TTC549 (cell line): ENCODE data around the gene PTCD1.
"Not testable (repeated sequence)": the region's sequence is repeated elsewhere in the genome, so short reads cannot be mapped to it uniquely, and the experiment has no call there.

Experiments
- FAIRE-seq: peaks from 2 replicates; lab custom pipeline; 2012; peaks lifted over from hg19 to GRCh38; lab: Jason Lieb, UNC

PTCD1 gene

DNA sequence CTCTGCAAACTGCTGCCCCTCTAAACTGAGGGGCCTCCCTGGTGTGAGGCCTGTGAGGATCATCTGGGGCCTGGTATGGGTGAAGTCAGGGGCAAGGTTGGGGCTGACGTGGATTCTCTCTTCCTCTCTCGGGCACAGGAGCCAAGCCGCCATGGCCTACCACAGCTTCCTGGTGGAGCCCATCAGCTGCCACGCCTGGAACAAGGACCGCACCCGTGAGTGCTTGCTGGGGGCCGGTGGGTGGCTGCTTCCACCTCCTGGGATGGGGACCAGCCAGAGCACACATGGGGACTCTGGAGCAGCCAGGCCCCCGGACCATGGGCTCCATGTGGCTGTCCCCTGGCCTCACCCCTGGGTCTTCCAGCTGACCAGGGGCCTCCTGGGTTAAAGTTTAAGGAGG, 53.0 kb downstream of the PTCD1 start:
- no peak for FAIRE-seq

DNA sequence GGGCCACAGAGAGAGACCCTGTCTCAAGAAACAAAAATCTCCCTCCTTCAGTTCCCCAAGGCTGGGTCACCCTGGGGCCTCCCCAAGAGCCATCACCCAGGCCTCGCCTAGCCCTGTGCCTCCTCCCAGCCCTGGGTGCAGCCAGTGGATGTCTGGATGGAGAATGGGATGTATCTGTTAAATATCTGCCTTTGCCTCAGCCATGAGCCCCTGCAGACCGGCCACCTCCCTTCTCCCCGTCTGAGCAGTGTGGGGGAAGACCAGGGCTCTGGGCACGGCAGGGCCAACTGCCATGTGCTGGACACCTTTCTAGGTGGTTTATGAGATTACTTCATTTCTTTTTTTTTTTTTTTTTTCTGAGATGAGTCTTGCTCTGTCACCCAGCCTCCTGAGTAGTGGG, 54.1 kb downstream of the PTCD1 start:
- FAIRE-seq = no peak

DNA sequence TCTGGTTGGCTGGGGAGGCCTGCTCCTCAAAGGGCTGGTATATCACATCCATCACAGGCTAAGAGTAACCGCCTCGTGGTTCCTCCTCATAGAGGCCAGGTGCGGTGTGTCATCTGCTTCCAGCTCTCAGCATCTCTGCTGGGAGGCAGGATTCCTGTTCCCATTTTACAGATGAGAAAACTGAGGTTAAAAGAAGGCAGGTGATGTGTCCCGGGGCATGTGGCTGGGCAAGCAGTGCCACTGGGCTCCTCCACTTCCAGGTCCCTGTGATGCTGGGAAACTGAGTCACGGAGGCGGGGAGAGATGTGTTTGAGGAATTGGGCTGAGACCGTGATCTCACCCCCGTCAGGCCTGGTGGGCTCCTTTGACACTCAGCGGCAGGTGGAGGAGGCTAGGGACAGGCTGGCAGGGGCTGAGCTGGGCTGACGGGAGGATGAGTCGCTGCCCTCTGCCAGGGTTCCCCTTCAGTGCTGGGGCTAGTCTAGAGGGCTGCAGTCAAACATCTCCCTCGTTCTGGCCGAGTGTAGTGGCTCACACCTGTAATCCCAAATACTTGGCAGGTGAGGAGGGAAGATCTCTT, 54.7 kb downstream of the PTCD1 start:
- FAIRE-seq = no peak

DNA sequence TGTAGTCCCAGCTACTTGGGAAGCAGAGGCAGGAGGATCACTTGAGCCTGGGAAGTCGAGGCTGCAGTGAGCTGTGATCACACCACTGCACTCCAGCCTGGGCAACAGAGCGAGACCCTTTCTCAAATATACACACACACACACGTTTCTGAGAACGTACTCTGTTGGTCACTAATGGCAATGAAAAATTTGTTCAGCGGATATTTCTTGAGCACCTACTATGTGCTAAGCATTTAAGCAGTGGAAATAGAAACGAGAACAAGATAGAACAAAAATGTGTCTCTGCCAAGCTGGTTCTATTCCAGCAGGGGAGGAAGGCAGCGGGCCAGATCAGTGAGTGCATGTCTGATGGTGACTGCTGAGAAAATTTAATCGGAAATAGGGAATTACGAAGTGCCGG, 55.4 kb downstream of the PTCD1 start:
- FAIRE-seq = no peak

DNA sequence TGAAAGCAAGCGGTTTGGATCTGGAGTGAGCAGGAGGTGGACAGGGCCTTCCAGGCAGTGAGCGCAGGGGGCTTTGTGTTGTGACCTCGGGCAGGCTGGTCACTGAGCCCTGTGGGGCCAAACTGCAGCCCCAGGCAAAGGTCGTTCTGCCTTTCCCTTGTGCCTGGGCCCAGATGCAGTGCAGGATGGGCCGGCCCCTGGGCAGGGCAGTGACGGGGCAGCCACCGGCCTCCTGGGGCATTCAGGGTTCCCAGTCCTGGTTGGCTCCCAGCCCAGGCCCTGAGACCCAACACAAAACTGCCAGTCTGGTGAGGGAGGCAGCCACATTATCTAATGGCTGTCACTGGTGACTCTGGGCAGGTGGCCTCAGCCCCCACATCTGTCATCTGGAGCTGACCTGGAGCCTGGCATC, 56.9 kb downstream of the PTCD1 start:
- FAIRE-seq = no peak

DNA sequence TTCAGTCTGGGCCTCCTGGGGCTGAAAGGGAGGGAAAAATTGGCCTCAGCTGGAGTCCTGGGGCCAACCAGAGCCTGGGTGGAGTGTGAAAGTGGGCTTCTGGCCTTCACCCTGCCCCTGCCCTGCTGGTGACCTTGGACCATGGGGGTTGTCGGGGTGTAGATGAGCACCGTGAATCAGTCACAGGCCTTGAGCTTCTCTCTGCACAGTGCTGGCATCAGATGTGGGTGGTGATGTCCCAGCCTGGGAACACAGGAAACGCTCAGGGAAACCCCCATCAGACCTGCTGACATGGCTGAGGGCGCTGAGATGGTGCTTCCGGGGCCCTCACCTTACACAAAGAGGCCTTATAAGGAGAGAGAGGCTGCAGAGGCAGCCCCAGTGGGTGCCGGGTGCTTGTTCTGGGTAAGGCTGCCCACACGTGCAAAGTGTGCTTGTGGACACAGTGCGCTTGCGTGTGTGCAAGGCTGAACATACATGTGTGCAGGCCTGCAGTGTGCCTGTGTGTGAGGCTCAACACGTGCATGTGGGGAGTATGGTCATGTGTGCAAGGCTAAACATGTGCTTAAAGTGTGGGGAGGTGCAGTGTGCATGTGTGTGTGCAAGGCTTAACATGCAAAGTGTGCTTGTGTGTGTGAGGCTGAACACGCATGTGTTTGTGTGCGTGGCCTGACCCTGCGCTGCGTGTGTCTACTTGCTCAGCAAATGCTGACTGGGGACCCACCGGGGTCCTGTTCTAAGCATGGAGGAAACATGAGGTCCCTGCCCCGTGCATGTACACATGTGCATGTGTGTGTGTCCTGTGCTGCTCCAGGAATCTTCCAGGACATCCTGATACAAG, 57.6 kb downstream of the PTCD1 start:
- no peak for FAIRE-seq

DNA sequence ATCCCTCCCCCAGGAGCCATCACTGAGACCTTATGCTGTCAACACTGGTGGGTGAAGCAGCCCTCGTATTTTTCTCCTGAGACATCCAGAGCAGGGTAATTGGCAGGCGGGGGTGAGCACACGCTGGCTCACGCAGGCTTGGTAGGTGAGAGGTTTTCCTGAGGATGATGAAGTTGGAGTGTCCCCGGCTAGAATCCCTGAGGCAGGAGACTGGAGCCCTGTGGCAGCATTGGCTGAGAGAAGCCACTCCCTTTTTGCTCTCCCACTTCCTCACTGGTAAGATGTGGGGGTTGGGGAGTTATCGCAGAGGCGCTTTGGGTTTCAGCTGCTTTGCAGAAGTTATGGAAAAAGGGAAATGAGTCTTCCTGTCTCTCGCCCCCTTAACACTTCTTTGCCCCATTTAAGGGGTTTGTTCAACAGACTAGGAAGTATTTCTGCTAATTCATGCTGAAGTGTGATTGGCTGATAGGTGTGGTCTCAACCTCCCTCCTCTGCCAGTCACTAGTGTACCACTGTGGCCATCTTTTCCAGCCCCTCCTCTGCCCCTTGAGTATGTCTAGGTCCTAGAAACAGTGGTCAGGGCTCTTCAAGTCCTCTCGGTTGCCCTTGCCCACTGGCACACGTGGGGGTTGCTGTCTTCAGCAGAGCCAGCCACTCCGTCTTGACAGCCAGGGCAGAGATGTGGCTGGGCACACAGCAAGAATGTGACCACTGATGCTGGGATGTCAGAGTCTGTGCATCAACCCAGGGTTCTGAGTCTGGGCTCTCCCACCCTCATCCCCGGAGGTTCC, 58.4 kb downstream of the PTCD1 start:
- no peak for FAIRE-seq

DNA sequence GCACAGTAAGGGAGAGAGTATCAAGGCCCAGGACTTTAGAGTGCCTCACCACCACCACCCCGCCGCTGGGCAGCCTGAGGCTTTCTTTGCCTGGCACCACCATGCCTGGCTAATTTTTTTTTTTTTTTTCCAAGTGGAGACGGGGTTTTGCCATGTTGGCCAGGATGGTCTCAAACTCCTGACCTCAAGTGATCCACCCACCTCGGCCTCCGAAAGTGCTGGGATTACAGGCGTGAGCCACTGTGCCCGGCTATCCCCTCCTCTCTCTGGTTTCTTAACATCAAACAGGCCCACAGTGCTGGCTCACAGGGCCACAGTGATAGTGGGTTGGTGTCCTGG, 58.9 kb downstream of the PTCD1 start:
- not testable (repeated sequence) for FAIRE-seq

DNA sequence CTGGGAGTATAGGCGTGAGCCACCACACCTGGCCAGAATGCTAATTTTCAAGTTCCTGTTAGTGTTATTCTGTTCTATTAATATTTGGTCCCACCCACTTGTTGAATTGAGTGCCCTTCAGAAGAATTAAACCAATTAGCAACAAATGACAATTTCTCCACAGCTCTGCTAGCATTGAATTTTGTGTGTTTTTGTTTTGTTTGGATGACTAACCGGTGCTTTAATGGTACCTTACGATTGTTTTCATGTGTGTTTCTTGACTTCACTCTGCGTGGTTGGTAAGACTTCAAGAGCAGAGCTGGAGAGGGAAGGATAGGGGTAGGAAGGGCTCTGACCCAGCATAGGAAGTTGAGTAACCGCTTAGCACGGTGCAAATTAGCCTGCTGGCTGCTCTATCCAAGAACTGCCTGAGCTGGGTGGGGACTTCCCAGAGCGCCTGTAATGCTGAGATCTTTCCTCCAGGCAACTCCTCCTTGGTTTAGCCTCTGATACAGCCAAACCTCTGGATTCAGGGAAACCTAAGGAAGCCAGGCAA, 59.5 kb downstream of the PTCD1 start:
- no peak for FAIRE-seq

DNA sequence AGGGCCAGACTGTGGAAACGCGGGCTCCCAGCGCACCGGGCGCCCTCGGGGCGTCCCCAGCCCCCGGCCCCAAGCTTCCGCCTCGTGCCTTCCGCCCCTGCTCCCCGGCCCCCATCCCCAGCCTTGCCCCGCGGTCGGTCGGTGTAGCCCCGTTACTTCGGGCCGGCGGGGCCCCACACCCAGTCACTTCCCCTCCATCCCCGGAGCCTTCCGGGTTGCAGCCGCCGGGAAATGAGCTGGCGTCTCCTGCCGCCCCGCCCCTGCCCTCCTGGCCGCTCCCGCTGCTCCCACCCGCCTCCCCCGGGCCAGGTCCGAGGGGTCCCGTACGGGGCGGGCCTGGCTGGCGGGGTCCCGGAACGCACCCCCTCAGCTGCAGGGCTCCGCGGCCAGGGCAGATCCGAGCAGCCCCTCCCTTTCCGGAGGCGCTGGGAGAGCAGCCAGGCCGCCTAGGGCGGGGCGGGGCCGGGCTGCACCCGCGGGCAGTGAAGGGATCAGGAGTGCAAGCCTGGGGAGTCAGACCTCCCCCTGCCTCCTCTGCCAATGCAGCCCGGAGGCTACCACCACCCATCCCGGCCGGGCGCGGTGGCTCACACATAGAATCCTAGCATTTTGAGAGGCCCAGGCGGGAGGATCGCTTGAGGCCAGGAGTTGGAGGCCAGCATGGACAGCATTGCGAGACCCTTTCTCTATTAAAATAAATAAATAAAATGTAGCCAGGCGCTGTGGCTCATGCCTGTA, 63.4 kb downstream of the PTCD1 start:
- no peak for FAIRE-seq

DNA sequence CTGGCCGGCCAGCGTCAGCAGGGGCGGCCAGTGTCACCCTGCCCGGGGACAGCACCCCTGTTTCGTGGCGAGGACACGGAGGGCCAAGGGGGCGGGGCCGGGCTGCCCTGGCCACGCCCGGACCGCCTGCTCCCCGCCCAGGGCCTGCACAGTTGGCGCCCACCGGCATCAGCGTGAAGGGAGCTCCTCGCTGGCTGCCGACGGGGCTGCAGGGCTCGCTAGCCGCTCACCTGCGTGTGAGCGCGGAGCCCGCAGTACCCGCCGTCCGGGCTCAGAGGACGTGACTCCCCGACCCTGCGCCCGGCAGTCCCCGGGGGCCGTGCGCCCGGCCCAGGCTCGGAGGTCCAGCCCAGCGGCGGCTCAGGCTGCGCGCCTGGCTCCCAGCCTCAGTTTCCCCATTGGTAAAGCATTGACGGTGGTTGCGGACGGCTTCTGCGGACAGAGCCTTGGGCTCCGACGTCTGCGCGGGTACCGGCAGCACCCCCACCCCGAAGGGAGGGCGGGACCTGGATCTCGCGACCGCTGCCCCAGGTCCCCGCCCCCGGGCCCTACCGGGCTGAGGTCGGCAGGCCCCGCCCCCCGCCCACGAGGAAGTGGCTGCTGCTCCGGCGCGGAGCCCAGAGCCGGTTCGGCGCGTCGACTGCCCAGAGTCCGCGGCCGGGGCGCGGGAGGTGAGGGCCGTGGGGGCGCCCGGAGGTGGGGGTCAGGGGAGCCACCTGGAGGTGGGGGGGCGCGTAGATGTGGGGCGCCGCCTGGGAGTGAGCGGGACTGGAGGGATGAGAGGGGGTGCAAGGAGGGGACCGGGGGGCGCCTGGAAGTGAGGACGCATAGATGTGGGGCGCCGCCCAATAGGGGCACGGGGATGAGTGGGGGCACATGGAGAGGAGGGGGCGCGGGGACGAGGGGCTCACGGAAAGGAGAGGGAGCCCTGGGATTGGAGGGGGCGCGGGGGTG, 64.2 kb downstream of the PTCD1 start, which contains the start of gene ARPC1B:
TSS of gene ARPC1B (plus strand) at position 620 of the 954 bp plus-strand sequence. CDS start 10,985 bp downstream, outside the sequence.
- no peak for FAIRE-seq

DNA sequence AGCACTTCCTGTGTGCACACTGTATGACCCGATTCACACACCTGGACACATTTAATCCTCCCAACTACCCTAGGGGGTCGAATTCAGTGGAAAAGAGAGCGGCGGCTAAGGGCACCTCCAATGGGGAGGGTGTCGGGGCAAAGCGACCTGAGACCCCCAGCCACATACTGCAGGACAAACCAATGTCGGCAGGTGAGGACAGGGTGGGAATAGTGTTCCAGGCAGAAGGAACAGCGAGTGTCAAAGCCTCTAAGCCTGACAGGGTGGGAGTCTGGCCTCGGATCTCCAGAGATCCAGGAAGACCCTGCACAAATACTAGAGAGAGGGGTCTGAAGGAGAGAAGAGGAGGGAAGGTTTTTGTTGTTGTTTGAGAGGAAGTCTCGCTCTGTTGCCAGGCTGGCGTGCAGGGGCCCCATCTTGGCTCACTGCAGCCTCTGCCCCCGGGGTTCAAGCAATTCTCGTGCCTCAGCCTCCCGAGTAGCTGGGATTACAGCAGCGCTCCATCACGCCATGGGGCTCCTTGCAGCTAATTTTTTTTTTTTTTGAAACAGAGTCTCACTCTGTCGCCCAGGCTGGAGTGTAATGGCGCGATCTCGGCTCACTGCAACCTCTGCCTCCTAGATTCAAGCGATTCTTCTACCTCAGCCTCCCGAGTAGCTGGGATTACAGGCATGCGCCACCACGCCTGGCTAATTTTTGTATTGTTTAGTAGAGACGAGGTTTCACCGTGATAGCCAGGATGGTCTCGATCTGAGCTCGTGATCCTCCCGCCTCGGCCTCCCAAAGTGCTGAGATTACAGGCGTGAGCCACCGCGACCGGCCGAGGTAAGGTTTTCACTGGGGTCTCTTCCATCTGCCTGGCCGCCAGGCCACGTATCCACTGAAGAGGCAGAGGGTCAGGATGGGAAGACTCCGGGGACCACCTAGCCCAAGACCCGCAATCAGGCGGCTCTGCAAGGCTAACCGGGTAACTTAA, 65.2 kb downstream of the PTCD1 start:
- FAIRE-seq = no peak

DNA sequence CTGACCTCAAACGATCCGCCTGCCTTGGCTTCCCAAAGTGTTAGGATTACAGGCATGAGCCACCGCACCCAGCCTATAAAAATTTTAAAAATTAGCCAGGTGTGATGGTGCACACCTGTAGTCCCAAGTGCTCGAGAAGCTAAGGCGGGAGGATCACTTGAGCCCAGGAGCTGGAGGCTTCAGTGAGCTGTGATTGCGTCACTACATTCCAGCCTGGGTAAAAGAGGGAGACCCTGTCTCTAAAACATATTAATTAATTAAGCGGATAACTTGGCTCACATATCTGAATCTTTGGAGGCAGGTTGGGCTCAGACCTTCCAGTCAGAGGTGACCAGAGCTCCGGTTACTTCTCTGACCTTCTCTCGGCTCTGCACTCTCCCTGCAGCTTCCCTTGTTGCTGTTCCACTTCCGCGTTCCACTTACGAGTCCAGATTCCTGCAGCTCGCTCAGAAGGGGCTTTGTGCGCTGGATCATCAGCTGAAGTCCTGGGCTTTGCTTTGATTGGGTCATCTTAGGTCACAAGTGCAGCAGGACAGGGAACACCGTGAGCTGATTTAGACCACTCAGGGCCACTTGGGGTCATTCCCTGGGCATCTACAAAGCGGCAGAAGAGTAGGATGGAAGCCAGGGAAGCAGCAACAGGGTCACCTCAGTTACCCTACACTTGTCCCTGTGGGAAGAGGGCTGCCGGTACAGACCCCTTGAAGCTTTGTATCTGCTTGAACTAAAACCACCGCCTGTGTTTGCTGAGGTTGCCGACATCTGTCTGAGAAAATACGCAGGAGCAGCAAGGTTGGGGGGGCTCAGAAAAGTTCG, 66.1 kb downstream of the PTCD1 start:
- no peak for FAIRE-seq

DNA sequence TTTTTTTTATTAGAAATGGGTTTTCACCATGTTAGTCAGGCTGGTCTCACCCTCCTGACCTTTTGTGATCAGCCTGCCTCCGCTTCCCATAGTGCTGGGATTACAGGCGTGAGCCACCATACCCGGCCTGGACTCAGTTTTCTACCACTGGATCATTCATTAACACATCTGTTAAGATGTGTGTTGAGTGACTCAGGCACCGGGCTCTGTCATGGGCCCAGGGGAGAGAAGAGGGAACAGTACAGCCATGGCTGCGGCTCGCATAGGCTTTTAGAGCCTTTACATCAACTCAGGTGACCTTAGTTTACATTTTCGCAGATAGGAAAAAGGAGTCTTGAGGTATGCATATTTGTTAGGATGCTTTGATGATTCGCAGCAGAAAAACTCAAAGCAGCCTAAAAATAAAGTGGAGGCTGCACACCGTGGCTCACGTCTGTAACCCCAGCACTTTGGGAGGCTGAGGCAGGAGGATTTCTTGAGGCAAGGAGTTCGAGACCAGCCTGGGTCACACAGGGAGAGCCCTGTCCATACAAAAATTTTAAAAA, 67.2 kb downstream of the PTCD1 start:
- no peak for FAIRE-seq

DNA sequence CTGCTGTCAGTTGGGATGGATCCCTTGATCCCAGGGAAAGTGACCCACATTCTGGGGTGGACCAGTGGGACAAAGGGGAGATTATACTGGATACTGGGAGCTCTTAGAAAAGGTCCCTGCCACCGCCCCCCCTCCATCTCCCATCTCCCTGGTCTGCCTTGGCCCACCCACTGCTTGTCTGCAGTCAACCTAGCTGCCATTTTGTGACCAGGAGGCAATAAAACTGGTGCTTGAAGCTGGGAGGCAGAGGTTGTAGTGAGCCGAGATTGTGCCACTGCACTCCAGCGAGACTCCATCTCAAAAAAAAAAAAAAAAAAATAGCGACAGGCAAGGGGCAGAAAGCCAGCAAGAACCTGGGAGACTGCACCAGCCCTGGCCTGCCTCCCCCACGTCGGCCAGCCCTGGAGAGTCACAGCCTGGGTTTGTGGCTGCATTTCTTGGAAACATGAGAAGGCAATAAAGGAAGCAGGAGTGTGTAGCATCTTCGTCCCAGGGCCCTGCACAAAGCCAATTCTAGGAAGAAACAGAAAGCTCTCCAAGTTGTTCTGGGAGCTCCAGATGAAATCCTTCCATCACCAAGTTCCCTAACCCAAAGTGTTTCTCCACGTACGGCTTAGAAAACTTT, 68.7 kb downstream of the PTCD1 start:
- no peak for FAIRE-seq

DNA sequence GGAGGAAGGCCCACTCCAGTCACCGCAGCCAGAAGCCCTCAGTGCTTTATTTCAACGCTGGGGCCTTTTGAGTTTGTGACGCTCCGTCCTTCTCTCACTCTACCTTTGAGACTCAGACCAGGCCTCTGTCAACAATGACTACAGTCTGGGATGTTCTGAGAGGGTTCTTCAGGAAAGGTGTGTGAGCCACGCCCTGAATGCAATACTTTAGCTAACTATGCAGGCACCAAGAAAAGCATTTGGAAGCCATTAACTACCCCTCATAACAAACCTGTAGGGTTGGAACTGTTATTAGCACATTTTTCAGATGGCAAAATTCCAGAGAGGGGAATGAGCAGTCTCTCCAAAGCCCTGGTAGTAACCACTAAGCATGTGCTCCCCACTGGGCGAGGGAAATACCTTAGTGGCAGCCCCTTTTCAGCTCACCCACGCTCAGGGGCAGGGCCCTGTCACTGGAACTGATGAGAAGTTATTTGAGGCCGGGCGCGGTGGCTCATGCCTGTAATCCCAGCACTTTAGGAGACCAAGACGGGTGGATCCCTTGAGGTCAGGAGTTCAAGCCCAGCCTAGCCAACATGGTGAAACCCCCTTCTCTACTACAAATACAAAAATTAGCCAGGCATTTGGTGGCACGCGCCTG, 69.7 kb downstream of the PTCD1 start:
- no peak for FAIRE-seq
